Stimulated activated CD4-positive, alpha-beta T cell treated with anti-CD3 and anti-CD28 coated beads, Interleukin-15, amount 100 ng/mL, for 24 hours (primary cell): ENCODE measurements around the gene SERGEF.
A peak's percentile ranks its signal among the peaks of the same experiment; 100 is the strongest.

Experiments
- DNase-seq: peaks from one replicate; pipeline ENCODE4 v3.0.0-alpha.2; 2020

Gene SERGEF

DNA sequence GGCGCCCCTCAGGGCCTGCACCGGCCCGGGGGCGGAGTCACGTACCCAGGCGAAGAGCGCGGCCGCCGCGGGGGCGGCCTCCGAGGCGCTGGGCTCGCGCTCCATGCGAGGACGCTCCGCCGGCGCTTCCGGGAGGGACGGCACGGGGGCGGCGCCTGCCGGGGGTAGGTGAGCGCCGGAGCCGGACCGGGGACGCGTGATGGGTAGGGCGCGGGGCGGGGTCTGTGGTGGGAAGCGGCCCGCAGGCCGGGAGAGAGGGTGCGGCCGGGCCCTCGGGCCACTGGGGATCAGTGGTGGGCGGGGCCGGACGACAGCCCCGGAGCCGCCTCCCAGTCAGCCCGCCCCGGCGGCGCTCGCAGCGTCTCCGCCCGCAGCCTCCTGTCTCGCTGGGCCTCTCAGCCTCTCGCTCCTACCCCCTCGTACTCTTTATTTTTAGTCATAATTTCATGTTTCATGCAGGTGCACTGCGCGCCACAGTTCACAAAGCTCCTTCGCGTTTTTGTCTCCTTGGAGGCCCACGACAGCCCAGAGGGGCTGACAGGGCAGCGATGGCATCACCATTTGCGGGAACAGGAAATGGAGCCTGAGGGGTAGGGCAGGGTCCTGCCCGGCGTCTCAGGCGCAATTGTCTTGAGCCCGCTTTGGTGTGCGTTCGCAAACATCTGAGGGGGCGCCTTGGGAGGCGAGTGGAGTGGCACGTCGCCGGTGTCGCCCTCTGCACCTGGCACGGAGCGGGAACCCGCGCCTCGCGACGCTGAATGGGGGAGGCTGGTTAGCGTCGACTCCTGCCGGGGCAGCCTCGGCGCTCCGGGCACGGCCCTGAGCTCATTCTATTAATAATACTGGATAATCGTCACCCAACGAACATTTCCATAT, at the start of gene SERGEF:
TSS of gene SERGEF (minus strand) at position 142 of the 876 bp plus-strand sequence. CDS start at position 105, 37 bp downstream.
- DNase-seq = peak; percentile 98

DNA sequence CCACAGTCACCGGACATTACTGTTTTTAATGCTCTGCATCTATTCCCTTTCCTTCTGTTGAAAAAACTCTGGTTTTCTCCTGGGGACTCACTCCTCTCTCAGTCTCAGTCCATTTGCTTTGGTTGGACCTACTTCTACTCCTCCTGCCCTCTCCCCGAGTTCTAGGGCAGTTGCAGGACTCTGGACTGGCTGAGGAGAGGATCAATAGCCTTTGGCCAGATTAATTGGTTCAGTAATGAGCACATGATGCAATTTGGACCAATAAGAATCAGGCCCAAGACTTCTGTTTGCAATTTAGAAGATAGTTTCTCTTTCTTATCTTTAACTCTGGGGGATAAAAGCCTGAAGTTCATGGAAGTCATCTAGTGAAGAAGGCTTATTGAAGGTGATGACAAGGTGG, 48.5 kb upstream of the SERGEF start:
- no peak for DNase-seq

DNA sequence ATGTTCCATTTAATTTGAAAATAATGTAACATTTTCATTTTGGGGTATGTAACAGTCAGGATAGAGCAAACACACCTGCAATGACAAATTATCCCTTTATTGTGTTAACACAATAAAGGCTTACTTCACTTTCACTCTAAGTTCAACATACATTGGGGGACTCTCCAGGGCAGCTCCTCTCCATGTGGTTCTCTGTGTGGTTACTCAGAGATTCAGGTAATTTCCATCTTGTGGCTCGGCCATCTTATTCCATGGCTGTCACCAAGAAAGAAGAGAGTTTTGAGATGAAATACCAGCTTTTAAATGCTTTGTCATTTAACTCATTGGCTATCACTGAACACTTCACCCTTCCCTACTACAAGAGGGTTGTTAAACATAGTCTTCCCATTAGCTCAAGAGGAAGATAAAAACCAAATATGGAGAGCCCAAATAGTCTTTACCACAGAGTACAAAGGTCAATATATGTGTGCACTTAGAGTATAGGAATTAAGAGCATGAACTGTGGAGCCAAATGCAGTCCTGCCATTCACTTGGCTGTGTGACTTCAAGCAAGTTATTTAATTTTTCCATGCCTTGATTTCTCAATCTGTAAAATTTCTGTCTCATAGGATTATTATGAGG, 43.8 kb upstream of the SERGEF start:
- DNase-seq = no peak

DNA sequence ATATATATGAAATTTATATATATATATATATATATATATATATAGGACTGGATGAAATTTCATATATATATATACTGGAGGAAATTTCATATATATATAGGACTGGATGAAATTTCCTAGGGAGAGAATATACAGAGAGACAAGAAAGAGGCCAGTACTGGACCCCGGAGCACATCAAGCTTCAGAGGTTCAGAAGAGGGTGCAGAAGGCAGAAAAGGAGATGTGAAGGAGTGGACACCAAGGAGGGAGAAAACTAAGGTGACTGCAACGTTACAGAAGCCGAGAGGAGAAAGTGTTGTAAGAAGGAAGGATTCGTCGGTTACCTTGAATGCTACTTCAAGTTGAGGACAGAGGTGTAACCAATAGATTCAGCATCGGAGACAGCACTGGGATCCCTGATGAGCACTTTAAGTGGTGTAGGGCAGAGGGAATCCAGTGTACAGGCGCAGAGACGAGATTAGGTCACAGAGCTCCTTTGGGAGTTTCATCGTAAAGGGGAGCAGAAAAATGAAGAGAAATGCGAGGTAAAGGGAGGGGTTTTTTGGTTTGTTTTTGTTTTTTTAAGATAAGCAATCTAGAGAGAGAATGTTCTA, 41.8 kb upstream of the SERGEF start:
- DNase-seq = no peak

DNA sequence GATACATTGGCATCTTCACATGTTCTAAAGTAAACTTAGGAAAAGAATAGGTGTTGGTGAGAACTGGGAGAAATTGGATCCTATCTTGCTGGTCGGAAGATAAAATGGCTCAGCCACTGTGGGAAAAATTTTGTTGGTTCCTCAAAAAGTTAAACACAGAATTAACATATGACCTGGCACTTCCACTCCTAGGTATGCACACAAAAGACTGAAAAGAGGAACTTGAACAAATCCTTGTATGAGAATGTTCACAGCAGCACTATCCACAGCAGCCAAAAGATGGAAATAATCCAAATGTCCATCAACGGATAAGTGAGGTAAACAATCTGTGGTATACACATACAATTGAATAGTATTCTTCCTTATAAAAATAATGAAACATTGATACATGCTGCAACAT, 38.0 kb upstream of the SERGEF start:
- no peak for DNase-seq

DNA sequence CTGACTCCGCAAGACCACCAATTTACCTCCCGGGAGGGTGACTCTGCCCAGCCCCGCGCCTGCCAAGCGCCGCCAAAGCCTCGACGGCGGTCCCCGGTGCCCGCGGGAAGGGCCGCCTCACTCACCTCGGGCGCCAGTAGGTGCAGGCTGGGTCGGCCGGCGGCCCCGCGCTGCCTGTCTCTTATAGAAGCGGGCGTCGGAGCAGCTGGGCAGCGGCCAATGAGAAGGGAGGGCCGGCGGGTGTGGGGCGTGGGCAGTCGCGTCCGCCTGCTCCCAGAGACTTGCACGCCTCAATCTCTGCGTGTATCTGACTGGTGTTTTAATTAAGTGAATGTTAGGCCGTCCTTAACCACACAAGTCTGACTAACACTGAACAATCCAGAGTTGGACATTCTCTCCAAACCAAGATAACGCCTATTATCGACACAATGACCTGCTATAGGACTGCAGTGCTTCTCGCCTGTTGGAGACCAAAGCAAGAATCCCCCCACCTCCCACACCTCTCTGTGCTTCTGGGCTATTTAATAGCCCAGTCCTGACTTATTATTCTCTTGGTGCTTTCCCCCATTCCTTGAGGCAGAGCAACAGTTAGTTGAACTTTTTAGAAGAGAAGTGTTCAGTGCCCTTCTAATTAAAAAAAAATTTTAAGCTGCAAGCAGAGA, 33.4 kb upstream of the SERGEF start, which contains the start of gene TPH1:
TSS of gene TPH1 (minus strand) at position 154 of the 662 bp plus-strand sequence. CDS start 5,507 bp downstream, outside the sequence.
- peak; percentile 3 for DNase-seq

DNA sequence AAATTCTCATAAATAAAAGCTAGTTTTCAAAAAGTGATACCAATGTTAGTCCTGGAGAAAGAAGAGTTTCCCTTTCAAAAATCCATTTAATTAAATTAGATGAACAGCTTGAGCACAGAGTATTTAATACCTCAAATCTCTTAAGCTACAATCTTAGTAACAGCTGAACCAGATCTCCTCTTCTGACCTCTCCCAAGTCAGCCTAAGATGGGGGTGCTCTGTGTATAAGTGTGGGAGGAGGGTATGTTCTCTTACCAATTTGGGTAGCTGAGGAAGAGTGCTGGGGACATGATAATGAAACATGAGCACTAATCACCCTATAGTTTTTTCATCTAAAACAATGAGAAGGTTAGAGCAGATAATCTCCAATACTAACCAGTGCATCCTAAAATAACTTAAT, 23.6 kb upstream of the SERGEF start:
- no peak for DNase-seq

DNA sequence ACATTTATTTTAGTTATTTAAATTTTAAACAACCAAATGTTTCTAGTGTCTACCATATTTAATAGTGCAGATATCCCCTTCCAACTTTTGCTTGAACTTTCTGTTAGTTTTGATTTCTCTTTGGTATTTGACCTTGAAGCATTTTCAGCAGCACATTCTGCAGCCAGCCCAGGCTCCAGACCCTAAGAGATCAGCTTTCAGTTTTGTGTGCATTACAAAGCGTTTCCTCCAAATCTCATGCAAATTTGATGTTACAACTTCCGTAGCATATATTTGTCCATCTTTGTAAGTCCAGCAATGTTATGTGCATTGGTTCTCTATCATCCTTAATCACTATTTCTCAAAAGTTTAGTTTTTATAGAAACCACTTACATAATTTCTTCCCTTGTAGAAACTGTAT, 14.6 kb upstream of the SERGEF start:
- DNase-seq = no peak

DNA sequence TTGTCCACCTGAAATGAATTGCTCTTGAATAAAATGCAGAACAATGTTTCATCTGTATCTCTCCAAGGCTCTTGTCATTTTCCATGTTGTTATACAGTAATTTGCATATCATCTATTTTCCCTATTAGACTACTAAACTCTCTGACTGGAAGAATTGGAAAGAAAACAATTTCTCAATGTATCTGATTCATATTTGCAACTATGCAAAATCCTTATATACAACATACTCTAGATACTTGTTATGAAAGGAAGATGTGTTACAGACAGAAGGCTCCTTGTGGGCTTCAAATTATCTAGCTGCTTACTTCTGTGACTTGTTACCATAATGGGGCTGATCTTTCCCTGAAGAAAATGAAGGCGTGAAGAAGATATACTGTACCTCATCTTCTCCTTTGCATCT, 9.6 kb upstream of the SERGEF start:
- no peak for DNase-seq

DNA sequence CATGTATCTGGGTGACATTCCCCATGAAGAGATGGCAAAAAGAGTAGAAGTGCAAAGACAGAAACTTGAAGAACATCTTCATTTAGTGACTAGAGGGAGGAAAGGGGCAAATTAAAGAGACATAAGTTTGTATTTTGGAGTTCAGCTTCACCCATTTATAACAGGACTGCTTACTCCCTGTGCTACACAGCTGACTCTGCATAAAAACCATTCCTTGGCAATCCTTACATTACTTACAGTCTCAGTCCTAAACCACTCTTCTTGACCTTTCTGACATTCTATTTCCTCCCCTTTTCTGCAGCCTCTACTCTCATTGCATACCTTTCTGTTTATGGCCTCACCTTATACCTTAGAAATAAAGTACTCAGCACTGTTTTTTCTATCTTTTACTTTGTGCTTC, 6.8 kb upstream of the SERGEF start:
- no peak for DNase-seq

DNA sequence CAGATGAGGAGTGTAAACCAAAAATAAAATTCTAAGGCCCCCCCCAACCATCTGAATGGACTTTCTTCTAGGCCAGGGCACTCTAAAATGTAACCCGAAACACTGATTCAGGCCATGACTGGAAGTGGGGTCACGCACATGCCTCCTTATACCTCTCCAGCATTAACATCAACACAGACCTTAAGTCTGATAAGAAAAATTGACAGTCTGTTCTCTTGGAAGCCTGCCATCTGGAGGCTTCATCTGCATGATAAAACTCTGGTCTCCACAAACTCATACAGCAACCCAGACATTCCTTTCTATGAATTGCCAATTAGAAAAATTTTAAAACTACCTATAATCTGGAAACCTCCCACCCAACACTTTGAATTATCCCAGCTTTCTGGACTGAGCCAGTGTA, 3.9 kb upstream of the SERGEF start:
- no peak for DNase-seq

DNA sequence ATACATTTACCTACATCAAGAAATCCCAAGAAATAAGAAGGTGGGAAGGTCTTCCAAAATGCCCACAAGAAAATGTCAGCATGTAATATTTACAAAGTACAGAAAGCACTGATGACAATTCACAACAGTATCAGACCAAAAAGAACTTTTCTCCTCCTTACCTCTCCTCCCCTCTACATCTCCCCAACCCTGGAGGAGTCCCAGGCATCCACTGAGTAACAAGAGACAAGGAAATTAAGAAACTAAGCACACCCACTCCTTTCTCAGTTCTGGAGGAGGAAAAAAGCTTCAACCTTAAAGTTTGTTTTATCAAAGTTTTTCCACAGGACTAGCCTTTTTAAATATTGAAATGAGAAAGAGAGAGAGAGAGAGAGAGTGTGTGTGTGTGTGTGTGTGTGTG, 2.0 kb upstream of the SERGEF start:
- peak; percentile 5 for DNase-seq

DNA sequence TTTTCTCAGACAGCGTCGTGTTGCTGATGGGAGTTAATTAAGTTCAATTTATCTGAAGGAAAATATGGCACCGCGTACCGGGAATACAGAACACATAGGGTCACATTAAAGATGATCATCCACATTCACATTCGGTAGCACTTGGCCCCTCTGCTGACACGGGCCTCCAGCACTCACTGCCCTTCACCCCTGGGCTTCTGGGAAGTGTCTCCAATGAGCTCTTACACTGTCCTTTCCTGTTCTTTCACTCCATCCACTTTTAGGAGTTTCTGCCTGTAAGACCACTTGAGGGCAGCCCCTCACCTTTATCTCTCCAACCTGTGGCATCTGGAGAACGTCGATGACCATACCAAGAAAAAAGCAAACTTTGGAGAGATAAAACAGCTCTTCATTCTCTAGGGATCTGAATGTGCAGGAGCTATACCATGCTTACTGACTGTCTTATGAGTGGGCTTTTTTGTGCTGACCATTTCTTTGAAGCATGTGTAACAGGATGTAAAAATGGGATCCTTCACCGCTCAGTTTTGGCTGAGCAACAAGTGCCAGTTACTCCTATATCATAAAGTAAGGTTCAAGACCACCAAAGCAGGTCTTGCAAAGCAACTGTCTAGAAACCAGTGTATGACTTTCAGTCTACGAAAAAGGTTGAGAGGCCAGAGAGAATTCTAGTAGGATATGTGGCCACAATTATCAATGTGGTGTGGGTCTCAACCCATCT, 1.1 kb upstream of the SERGEF start:
- DNase-seq = peak; percentile 5

DNA sequence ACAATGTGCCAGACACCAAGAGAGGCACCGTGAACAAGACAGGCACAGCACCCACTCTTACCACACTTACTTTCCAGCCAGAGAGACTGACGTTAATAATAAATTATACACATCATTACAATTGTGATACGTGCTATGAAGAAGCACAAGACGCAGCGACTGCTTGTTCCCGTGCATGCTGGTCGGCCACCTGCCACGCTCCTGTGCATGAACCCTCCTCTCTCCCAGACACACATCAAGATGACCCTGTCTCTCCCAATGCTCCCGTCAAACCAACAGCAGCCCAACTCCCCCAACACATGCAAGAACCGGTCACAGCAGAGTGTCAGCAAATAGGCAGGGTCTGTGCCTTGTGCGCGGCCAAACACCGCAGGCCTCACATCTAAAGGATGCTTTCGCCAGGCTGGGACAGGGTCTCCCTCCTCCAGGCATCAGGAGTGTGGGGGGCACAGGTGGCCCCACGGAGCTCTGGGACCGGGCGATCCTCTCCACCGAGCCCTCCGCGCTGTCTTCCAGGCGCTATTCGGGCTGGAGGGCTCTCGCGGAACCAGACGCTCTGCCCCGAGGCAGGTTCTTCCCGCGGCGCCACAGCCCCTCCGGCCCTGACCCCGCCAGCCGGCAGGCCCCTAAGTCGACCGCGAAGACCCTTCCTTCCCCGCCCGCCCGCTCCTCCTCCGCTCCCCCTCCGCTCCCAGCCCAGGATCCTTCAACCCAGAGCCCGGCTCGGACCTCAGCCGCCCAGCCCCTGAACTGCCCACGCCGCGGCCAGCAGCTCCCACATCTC, 533 bp downstream of the SERGEF start:
- peak; percentile 32 for DNase-seq

DNA sequence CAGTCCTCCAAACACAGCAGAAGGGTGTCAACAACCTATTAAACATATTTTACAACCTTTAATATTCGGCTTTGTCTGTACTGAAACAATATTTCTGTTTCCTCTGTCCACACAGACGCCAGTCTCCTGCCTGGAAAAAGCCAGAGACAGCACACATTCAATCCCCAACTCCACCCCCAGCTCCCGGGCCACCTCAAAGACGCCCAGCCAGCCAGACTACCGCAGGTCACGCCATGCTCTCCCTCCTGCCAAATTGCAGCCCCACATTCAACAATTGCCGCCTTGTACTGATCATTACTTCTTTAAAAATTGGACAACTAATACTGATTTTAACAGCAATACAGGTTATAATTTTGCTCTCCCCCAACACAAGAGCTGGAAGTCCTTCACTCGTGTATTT, 1.2 kb downstream of the SERGEF start:
- no peak for DNase-seq

DNA sequence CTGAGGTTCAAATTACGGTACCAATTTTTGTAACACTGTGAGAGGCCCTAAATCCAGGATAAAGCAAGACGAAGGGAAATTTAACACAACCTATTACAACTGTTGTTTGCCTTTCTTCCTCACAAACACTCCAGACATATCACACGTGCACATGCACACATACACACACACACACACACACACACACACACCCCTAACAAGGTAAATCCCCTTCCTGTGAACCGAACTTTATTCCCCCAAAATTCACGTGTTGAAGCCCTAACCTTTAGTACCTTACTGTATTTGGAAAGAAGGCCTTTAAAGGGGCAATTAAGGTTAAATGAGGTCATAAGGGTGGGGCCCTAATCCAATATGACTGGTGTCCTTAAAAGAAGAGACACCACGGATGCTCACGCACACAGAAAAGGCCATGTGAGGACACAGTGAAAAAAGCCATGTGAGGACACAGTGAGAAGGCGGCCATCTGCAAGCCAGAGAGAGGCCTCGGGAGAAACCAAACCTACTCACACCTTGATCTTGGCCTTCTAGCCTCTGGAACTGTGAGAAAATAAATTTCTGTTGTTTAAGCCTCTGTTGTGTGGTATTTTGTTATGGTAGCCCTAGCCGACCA, 1.8 kb downstream of the SERGEF start:
- DNase-seq = no peak

DNA sequence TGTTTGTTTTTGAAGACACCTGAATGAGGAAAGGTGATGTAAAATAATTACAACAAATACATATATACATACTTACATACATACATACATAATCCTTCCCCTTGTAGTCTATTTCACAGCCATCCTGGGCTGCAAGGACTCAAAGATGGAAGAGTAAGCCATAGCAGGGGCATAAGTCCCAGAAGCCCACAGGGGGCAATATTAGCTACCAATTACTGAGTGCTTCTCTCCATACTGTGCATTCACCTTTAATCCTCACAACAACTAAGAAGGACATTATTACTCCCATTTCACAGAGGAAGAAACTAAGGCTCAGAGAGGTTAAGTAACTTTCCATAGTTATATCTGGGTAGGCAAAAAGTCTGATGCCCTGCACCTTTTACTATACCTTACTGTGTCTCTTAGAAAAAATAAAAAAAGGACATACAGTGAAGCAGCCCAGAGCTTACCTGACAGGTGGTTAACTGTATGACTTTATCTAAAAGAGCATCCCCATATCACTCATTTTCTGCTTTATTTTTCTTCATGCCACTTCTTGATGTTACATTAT, 2.7 kb downstream of the SERGEF start:
- no peak for DNase-seq

DNA sequence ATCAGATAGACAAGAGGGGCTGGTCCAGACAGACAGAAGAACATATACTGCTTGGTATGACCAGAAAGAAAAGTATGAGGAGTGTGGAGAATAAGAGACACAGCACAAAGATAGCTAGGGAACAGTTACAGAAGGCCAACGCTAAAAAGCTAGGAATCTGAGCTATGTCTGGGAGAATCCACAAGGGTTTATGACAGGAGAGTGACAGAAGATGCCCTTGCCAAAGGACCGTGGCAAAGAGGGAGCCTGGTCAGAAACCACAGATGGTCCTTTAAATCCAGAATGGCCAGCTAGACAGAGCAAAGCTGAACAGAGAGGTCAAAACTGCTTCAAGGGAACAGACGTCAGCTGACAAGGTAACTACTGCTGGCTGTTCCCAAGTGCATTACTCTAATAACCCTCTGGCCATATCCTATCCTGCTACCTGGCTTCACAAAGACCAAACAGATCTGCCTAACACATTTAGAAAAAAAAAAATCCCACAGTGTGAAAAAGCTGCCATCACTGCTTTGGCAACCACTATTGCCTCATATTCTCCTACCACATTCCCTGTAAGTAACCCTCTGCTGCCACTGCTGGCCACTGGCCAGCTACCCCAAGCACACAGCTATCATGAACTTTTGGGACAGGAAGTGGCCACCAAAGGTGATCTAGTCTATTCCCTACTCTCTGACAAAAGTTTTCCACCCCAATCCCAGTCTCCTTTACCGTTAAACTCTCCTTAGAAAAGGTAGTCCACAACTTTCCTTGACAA, 7.3 kb downstream of the SERGEF start:
- DNase-seq = no peak

DNA sequence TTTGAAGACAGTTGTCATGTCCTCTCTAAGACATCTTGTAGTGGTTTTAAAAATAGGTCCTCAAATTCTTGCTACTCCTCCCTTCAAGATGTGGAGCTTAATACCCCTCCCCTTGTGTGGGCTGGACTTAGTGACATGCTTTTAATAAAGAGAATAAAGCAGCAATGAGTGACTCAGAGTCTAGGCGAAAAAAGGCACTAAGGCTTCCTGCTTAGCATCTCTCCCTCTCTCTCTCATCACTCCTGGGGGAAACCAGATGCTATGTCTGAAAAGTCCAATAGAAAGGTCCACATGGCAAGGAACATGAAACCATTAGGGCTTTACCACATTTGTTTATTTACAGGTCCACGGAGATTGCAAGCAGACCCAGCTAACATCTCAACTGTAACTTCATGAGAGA, 11.7 kb downstream of the SERGEF start:
- no peak for DNase-seq

DNA sequence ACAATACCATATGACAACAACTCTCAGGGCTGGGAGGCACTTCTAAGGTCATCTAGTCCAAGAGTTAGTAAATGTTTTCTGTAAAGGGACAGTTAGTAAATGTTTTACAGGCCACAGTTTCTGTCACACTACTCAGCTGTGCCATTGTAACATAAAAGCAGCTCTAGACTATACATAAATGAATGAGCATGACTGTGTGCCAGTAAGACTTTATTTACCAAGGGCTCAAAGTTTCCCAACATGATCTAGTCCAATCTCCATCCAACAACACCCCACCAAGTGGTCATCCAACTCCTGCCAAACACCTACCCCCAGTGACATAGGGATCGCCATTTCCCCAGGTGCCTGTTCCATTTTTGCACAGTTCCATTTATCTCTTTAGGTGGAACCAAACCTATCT, 12.1 kb downstream of the SERGEF start:
- DNase-seq = no peak
